HG03378 (cell line): Measurements from ENCODE around the gene EPN3.

ENCODE experiments used
- ATAC-seq: cut with Tn5 transposase; IDR thresholded peaks from one replicate; pipeline ENCODE4 v1.9.1; 2021; ENCODE audit warnings: mild to moderate bottlenecking, moderate library complexity; ENCODE audit not compliant: unreplicated experiment

The EPN3 gene

GRCh38 chr17:50547736-50548083 is 15.2 kb downstream of the EPN3 start:
- ATAC-seq, result no peak

GRCh38 chr17:50548831-50549230 is 16.3 kb downstream of the EPN3 start:
- no peak for ATAC-seq

- ATAC-seq, result no peak
Measured at GRCh38 chr17:50549256-50549941, 16.9 kb downstream of the EPN3 start.

GRCh38 chr17:50549969-50550368 is 17.4 kb downstream of the EPN3 start:
- no peak for ATAC-seq

GRCh38 chr17:50550661-50551432 is 18.3 kb downstream of the EPN3 start:
- no peak for ATAC-seq

- no peak for ATAC-seq
Measured at GRCh38 chr17:50551433-50551815, 18.9 kb downstream of the EPN3 start.

GRCh38 chr17:50551884-50552283 is 19.3 kb downstream of the EPN3 start:
- ATAC-seq, result no peak

GRCh38 chr17:50554201-50554600 is 21.7 kb downstream of the EPN3 start:
- no peak for ATAC-seq

- ATAC-seq, result no peak
Measured at GRCh38 chr17:50556803-50557202, 24.3 kb downstream of the EPN3 start.

GRCh38 chr17:50557630-50558029 is 25.1 kb downstream of the EPN3 start:
- ATAC-seq, result no peak

GRCh38 chr17:50558091-50558490 is 25.6 kb downstream of the EPN3 start:
- no peak for ATAC-seq

- ATAC-seq, result no peak
Measured at GRCh38 chr17:50558581-50558940, 26.0 kb downstream of the EPN3 start.

GRCh38 chr17:50558941-50559614 is 26.5 kb downstream of the EPN3 start:
- ATAC-seq, result no peak

- ATAC-seq, result no peak
Measured at GRCh38 chr17:50559674-50560184, 27.2 kb downstream of the EPN3 start.

GRCh38 chr17:50560185-50560824 is 27.8 kb downstream of the EPN3 start, which contains the start of gene CACNA1G:
Gene CACNA1G (plus strand): TSS chr17:50560715. CDS start chr17:50561460, 745 bp downstream.
- peak; percentile 74 for ATAC-seq

- no peak for ATAC-seq
Measured at GRCh38 chr17:50560931-50561745, 28.6 kb downstream of the EPN3 start.

- ATAC-seq, result no peak
Measured at GRCh38 chr17:50561746-50562141, 29.2 kb downstream of the EPN3 start.

- ATAC-seq, result no peak
Measured at GRCh38 chr17:50562242-50563091, 29.9 kb downstream of the EPN3 start.

GRCh38 chr17:50563092-50563511 is 30.6 kb downstream of the EPN3 start:
- no peak for ATAC-seq
